Panc1 (cell line): ENCODE measurements around the gene FAM240A.
"Not testable (repeated sequence)": the region's sequence is repeated elsewhere in the genome, so short reads cannot be mapped to it uniquely, and the experiment has no call there.

Experiments used
- CTCF ChIP-seq: fragments of 450-650 bp; IDR thresholded peaks from 2 replicates; pipeline ENCODE4 v1.5.1; 2017; ENCODE audit warnings: mild to moderate bottlenecking
- TCF7L2 ChIP-seq: IDR thresholded peaks from 2 replicates; pipeline ENCODE4 v1.6.1; 2011; ENCODE audit warnings: mild to moderate bottlenecking, low read depth, low read length, inconsistent platforms

- not testable (repeated sequence) for TF ChIP-seq TCF7L2, CTCF
These were observed 34.6 kb upstream of the FAM240A start for GRCh38 chr3:46577580-46578249.
